WTC11 (cell line): ENCODE results near the gene PDSS2. TPM values are rescaled to one million over a fixed set of nuclear protein-coding genes. Genes with fewer than 3 reads are reported as not detected.
A peak's percentile ranks its signal among the peaks of the same experiment; 100 is the strongest.

Experiments
- ATAC-seq: fragments of 200-7000 bp; cut with Tn5 transposase; 2 replicates; pipeline ENCODE4 v1.10.0; 2021; ENCODE audit warnings: mild to moderate bottlenecking, moderate library complexity
- Bru-seq: library from RNA; stranded (reverse); fragments of 400-500 nt; gene quantifications from one replicate; lab custom pipeline; 2021; lab: Mats Ljungman, UMichigan
- CTCF ChIA-PET: fragments of 300-600 bp; sonication (Branson Sonifier 250); formaldehyde crosslinking; loops from one replicate; lab custom pipeline; 2021; ENCODE audit warnings: antibody characterized with exemption; lab: Charles Lee
- POLR2A ChIA-PET: fragments of 350-600 bp; sonication (Branson Sonifier 250); formaldehyde crosslinking; loops from one replicate; lab custom pipeline; 2021; ENCODE audit warnings: antibody characterized with exemption; lab: Charles Lee
- DNase-seq: peaks from one replicate; pipeline ENCODE4 v3.0.0; 2021; ENCODE audit warnings: low spot score
- H3K27ac Mint-ChIP-seq: 2 replicates; pipeline ENCODE4 v1.8.0; 2021; ENCODE audit warnings: mixed read lengths
- H3K27me3 Mint-ChIP-seq: 2 replicates; pipeline ENCODE4 v1.8.0; 2021; ENCODE audit warnings: low read depth, mild to moderate bottlenecking, moderate library complexity, mixed read lengths
- H3K36me3 Mint-ChIP-seq: 2 replicates; pipeline ENCODE4 v1.8.0; 2021; ENCODE audit warnings: mixed read lengths
- H3K4me1 Mint-ChIP-seq: 2 replicates; pipeline ENCODE4 v1.8.0; 2022; ENCODE audit warnings: mixed read lengths
- H3K4me3 Mint-ChIP-seq: 2 replicates; pipeline ENCODE4 v1.8.0; 2021; ENCODE audit warnings: mild to moderate bottlenecking, moderate library complexity, mixed read lengths
- H3K9me3 Mint-ChIP-seq: 2 replicates; pipeline ENCODE4 v1.8.0; 2021; ENCODE audit warnings: mixed read lengths
- ATF1 ChIP-seq: sonication (generic); formaldehyde crosslinking; IDR thresholded peaks from 2 replicates; pipeline ENCODE4 v1.8.1; 2023; ENCODE audit warnings: mild to moderate bottlenecking, moderate library complexity, missing genetic modification reagents
- CBFB ChIP-seq: sonication (generic); formaldehyde crosslinking; IDR thresholded peaks from 2 replicates; pipeline ENCODE4 v1.8.1; 2022; ENCODE audit warnings: mild to moderate bottlenecking, low read depth, missing genetic modification reagents
- E2F1 ChIP-seq: sonication (generic); formaldehyde crosslinking; IDR thresholded peaks from 2 replicates; pipeline ENCODE4 v1.8.0; 2022; ENCODE audit warnings: mild to moderate bottlenecking, missing genetic modification reagents
- ELF4 ChIP-seq: sonication (generic); formaldehyde crosslinking; IDR thresholded peaks from 2 replicates; pipeline ENCODE4 v1.8.1; 2022; ENCODE audit warnings: low read depth, mild to moderate bottlenecking, moderate library complexity, missing genetic modification reagents
- ETV6 ChIP-seq: sonication (generic); formaldehyde crosslinking; IDR thresholded peaks from 2 replicates; pipeline ENCODE4 v1.8.1; 2022; ENCODE audit warnings: mild to moderate bottlenecking, missing genetic modification reagents
- FOXK1 ChIP-seq: sonication (generic); formaldehyde crosslinking; IDR thresholded peaks from 2 replicates; pipeline ENCODE4 v1.8.0; 2022; ENCODE audit warnings: mild to moderate bottlenecking, moderate library complexity, missing genetic modification reagents
- FOXP1 ChIP-seq: sonication (generic); formaldehyde crosslinking; IDR thresholded peaks from 2 replicates; pipeline ENCODE4 v1.8.0; 2022; ENCODE audit warnings: missing genetic modification reagents, mild to moderate bottlenecking, moderate library complexity, borderline replicate concordance
- GABPB1 ChIP-seq: sonication (generic); formaldehyde crosslinking; IDR thresholded peaks from 2 replicates; pipeline ENCODE4 v1.8.1; 2023; ENCODE audit warnings: mild to moderate bottlenecking, missing genetic modification reagents
- HMGXB4 ChIP-seq: sonication (generic); formaldehyde crosslinking; IDR thresholded peaks from 2 replicates; pipeline ENCODE4 v1.8.1; 2023; ENCODE audit warnings: mild to moderate bottlenecking, moderate library complexity, missing genetic modification reagents
- KAT7 ChIP-seq: sonication (generic); formaldehyde crosslinking; IDR thresholded peaks from 2 replicates; pipeline ENCODE4 v1.8.1; 2023; ENCODE audit warnings: missing genetic modification reagents, mild to moderate bottlenecking, borderline replicate concordance
- MAX ChIP-seq: sonication (generic); formaldehyde crosslinking; IDR thresholded peaks from 2 replicates; pipeline ENCODE4 v1.8.0; 2022; ENCODE audit warnings: mild to moderate bottlenecking, missing genetic modification reagents
- MYBL2 ChIP-seq: sonication (generic); formaldehyde crosslinking; IDR thresholded peaks from 2 replicates; pipeline ENCODE4 v1.8.1; 2023; ENCODE audit warnings: mild to moderate bottlenecking, moderate library complexity, missing genetic modification reagents
- NR2C2 ChIP-seq: sonication (generic); formaldehyde crosslinking; IDR thresholded peaks from 2 replicates; pipeline ENCODE4 v1.8.0; 2022; ENCODE audit warnings: mild to moderate bottlenecking, missing genetic modification reagents
- SMAD4 ChIP-seq: sonication (generic); formaldehyde crosslinking; IDR thresholded peaks from 2 replicates; pipeline ENCODE4 v1.8.0; 2022; ENCODE audit warnings: mild to moderate bottlenecking, missing genetic modification reagents
- SOX15 ChIP-seq: fragments of 250-450 bp; sonication (Bioruptor Pico); IDR thresholded peaks from 2 replicates; pipeline ENCODE4 v1.9.0; 2021; ENCODE audit warnings: mild to moderate bottlenecking
- TP53 ChIP-seq: sonication (generic); formaldehyde crosslinking; IDR thresholded peaks from 2 replicates; pipeline ENCODE4 v1.8.1; 2023; ENCODE audit warnings: mild to moderate bottlenecking, missing genetic modification reagents
- ZBTB21 ChIP-seq: sonication (generic); formaldehyde crosslinking; IDR thresholded peaks from 2 replicates; pipeline ENCODE4 v1.8.1; 2023; ENCODE audit warnings: mild to moderate bottlenecking, missing genetic modification reagents, borderline replicate concordance
- ZNF263 ChIP-seq: sonication (generic); formaldehyde crosslinking; IDR thresholded peaks from 2 replicates; pipeline ENCODE4 v1.8.1; 2022; ENCODE audit warnings: low read depth, mild to moderate bottlenecking, moderate library complexity, missing genetic modification reagents
- ZNF396 ChIP-seq: fragments of 250-450 bp; sonication (Bioruptor Pico); IDR thresholded peaks from 2 replicates; pipeline ENCODE4 v1.8.0; 2021; ENCODE audit warnings: mild to moderate bottlenecking, moderate library complexity, borderline replicate concordance
- ZSCAN18 ChIP-seq: fragments of 250-450 bp; sonication (Bioruptor Pico); IDR thresholded peaks from 2 replicates; pipeline ENCODE4 v2.1.2; 2022; ENCODE audit warnings: mild to moderate bottlenecking, moderate library complexity
- long read RNA-seq, 3 experiments: library from RNA in 1 of 3; library from capped mRNA in 1 of 3; library from polyadenylated mRNA in 1 of 3; unstranded in 2 of 3; stranded (forward) in 1 of 3; transcript quantifications; one replicate each; pipeline ENCODE4 v2.0.0, GENCODE V29; 2021
- total RNA-seq: library from RNA; stranded (reverse); gene quantifications from 3 replicates; pipeline ENCODE4 v1.2.3, GENCODE V29; 2021
- TF ChIP-seq, protein P1 (sequence below): sonication (generic); formaldehyde crosslinking; IDR thresholded peaks from 2 replicates; pipeline ENCODE4 v1.8.0; 2022; ENCODE audit warnings: mild to moderate bottlenecking, missing genetic modification reagents
- TF ChIP-seq, protein P2 (sequence below): fragments of 200-600 bp; IDR thresholded peaks from 2 replicates; pipeline ENCODE4 v1.8.0; 2022; ENCODE audit warnings: antibody characterized with exemption
- TF ChIP-seq, protein P3 (sequence below): sonication (generic); formaldehyde crosslinking; conservative IDR thresholded peaks from 2 replicates; pipeline ENCODE4 v1.8.1; 2023; ENCODE audit warnings: mild to moderate bottlenecking, low read depth, missing genetic modification reagents, moderate library complexity

Gene PDSS2
- total RNA-seq = 15.8 to 18.3 TPM (median 17.2 TPM) in 3 replicates
- percentile 71 among the genes with signal in this experiment for Bru-seq, nascent RNA
- long read RNA-seq, experiment 1, transcript PDSS2-202 (8 exons, 3,540 nt) = major isoform, 41 of 65 reads
- long read RNA-seq, experiment 1, partial matches to known transcripts = 3 of 65 reads
- long read RNA-seq, experiment 1, other reads (novel, unspliced or antisense) = 19 of 65 reads
- long read RNA-seq, experiment 2, transcript PDSS2-202 (8 exons, 3,540 nt) = minor isoform, 6 of 32 reads
- long read RNA-seq, experiment 2, transcript PDSS2-201 (4 exons, 1,236 nt) = major isoform, 9 of 32 reads
- long read RNA-seq, experiment 2, partial matches to known transcripts = 4 of 32 reads
- long read RNA-seq, experiment 2, other reads (novel, unspliced or antisense) = 13 of 32 reads
- long read RNA-seq, experiment 3, transcript PDSS2-201 (4 exons, 1,236 nt) = major isoform, 11 of 24 reads
- long read RNA-seq, experiment 3, transcript PDSS2-202 (8 exons, 3,540 nt) = minor isoform, 5 of 24 reads
- long read RNA-seq, experiment 3, partial matches to known transcripts = 0 of 24 reads
- long read RNA-seq, experiment 3, other reads (novel, unspliced or antisense) = 8 of 24 reads

GRCh38 chr6:107459283-107460082 lies at the start of gene PDSS2:
PDSS2 (minus strand) TSS chr6:107459564; CDS start chr6:107459285, 279 bp downstream.
- H3K36me3 Mint-ChIP-seq = no peaks in the 10 kb centered on the region
- ChIA-PET CTCF (interaction anchor here (0.6 to 2.3 kb wide), 32 partner anchors 9 to 345 kb away, joined by 3 to 31 read pairs (median 4); partner anchors contain the start of genes BEND3 and SOBP), POLR2A (interaction anchor here (0.5 to 1.4 kb wide), 10 partner anchors 21 to 404 kb away, joined by 3 to 7 read pairs (median 4); partner anchors contain the start of gene BEND3)
- no peaks in the 10 kb centered on the region for H3K27me3 Mint-ChIP-seq
- ATAC-seq (peak; percentile 96), DNase-seq (peak; percentile 99)
- H3K4me3 Mint-ChIP-seq = peak within 1 kb of the TSS; percentile 81
- H3K27ac Mint-ChIP-seq = peak within 1 kb of the TSS; percentile 88
- H3K4me1 Mint-ChIP-seq = peaks cover 7% of the 10 kb centered on the region
- no peaks in the 10 kb centered on the region for H3K9me3 Mint-ChIP-seq
- peak; percentile 53; the same call in 1 of the 2 replicates for TF ChIP-seq GABPB1 (CRISPR knock-in tag)
- peak; percentile 77; the same call in 1 of the 2 replicates for TF ChIP-seq ATF1 (CRISPR knock-in tag)
- peak; percentile 82 for TF ChIP-seq HMGXB4 (CRISPR knock-in tag)
- TF ChIP-seq, protein P1, sequence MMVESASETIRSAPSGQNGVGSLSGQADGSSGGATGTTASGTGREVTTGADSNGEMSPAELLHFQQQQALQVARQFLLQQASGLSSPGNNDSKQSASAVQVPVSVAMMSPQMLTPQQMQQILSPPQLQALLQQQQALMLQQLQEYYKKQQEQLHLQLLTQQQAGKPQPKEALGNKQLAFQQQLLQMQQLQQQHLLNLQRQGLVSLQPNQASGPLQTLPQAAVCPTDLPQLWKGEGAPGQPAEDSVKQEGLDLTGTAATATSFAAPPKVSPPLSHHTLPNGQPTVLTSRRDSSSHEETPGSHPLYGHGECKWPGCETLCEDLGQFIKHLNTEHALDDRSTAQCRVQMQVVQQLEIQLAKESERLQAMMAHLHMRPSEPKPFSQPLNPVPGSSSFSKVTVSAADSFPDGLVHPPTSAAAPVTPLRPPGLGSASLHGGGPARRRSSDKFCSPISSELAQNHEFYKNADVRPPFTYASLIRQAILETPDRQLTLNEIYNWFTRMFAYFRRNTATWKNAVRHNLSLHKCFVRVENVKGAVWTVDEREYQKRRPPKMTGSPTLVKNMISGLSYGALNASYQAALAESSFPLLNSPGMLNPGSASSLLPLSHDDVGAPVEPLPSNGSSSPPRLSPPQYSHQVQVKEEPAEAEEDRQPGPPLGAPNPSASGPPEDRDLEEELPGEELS (CRISPR knock-in tag) = peak; percentile 80; the same call in 1 of the 2 replicates
- no peak for TF ChIP-seq ZNF263 (CRISPR knock-in tag)
- TF ChIP-seq E2F1 (CRISPR knock-in tag) = no peak
- no peak for TF ChIP-seq SOX15 (CRISPR knock-in tag)
- TF ChIP-seq TP53 (CRISPR knock-in tag) = peak; percentile 59; the same call in 1 of the 2 replicates
- peak; percentile 35; the same call in 1 of the 2 replicates for TF ChIP-seq FOXK1
- peak; percentile 74; the same call in 1 of the 2 replicates for TF ChIP-seq MYBL2 (CRISPR knock-in tag)
- no peak for TF ChIP-seq MAX (CRISPR knock-in tag)
- TF ChIP-seq CBFB (CRISPR knock-in tag) = peak; percentile 90; the same call in 1 of the 2 replicates
- TF ChIP-seq, protein P2, sequence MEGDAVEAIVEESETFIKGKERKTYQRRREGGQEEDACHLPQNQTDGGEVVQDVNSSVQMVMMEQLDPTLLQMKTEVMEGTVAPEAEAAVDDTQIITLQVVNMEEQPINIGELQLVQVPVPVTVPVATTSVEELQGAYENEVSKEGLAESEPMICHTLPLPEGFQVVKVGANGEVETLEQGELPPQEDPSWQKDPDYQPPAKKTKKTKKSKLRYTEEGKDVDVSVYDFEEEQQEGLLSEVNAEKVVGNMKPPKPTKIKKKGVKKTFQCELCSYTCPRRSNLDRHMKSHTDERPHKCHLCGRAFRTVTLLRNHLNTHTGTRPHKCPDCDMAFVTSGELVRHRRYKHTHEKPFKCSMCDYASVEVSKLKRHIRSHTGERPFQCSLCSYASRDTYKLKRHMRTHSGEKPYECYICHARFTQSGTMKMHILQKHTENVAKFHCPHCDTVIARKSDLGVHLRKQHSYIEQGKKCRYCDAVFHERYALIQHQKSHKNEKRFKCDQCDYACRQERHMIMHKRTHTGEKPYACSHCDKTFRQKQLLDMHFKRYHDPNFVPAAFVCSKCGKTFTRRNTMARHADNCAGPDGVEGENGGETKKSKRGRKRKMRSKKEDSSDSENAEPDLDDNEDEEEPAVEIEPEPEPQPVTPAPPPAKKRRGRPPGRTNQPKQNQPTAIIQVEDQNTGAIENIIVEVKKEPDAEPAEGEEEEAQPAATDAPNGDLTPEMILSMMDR = no peak
- TF ChIP-seq NR2C2 (CRISPR knock-in tag) = no peak
- no peak for TF ChIP-seq SMAD4
- TF ChIP-seq ZNF396 (CRISPR knock-in tag) = no peak
- peak; percentile 46; the same call in 1 of the 2 replicates for TF ChIP-seq ZBTB21
- no peak for TF ChIP-seq ZSCAN18 (CRISPR knock-in tag)
- 0 out of 2 replicates have a peak, but pooled peaks have one; percentile 7 for TF ChIP-seq KAT7 (CRISPR knock-in tag)
- TF ChIP-seq ETV6 (CRISPR knock-in tag) = peak; percentile 59; the same call in 1 of the 2 replicates
- TF ChIP-seq, protein P3, sequence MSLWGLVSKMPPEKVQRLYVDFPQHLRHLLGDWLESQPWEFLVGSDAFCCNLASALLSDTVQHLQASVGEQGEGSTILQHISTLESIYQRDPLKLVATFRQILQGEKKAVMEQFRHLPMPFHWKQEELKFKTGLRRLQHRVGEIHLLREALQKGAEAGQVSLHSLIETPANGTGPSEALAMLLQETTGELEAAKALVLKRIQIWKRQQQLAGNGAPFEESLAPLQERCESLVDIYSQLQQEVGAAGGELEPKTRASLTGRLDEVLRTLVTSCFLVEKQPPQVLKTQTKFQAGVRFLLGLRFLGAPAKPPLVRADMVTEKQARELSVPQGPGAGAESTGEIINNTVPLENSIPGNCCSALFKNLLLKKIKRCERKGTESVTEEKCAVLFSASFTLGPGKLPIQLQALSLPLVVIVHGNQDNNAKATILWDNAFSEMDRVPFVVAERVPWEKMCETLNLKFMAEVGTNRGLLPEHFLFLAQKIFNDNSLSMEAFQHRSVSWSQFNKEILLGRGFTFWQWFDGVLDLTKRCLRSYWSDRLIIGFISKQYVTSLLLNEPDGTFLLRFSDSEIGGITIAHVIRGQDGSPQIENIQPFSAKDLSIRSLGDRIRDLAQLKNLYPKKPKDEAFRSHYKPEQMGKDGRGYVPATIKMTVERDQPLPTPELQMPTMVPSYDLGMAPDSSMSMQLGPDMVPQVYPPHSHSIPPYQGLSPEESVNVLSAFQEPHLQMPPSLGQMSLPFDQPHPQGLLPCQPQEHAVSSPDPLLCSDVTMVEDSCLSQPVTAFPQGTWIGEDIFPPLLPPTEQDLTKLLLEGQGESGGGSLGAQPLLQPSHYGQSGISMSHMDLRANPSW (CRISPR knock-in tag) = no peak
- peak; percentile 90 for TF ChIP-seq FOXP1 (CRISPR knock-in tag)
- TF ChIP-seq ELF4 (CRISPR knock-in tag) = no peak
